ENCODE data around the gene PROZ.

- TF ChIP-seq EZH2 (IDR thresholded peaks at IDR 0.05; ENCODE audit: insufficient read depth, poor library complexity, severe bottlenecking), result no peak
- no peak for TF ChIP-seq EZH2phosphoT487 (IDR thresholded peaks at IDR 0.05; ENCODE audit: insufficient read depth, low read depth)
Measured at GRCh38 chr13:113178070-113178895, 19.8 kb downstream of the PROZ start.
